Stimulated activated memory B cell treated with anti-CD40 and anti-IgM and Interleukin-4, amounts not matched to agents 10 μg/mL and 1 μg/mL and 100 μg/mL, for 72 hours (primary cell): Measurements from ENCODE around the gene LMO1.

Experiments used
- ATAC-seq: fragments of 150-1000 bp; cut with Tn5 transposase; 2 replicates; pipeline ENCODE4 v1.10.0; 2021
- H3K27ac Mint-ChIP-seq: one replicate; pipeline ENCODE4 v1.8.0; 2022; ENCODE audit warnings: mild to moderate bottlenecking, mixed read lengths
- H3K27me3 Mint-ChIP-seq: one replicate; pipeline ENCODE4 v1.8.0; 2022; ENCODE audit warnings: mixed read lengths
- H3K36me3 Mint-ChIP-seq: one replicate; pipeline ENCODE4 v1.8.0; 2022; ENCODE audit warnings: mixed read lengths
- H3K4me1 Mint-ChIP-seq: one replicate; pipeline ENCODE4 v1.8.0; 2022; ENCODE audit warnings: mixed read lengths
- H3K4me3 Mint-ChIP-seq: one replicate; pipeline ENCODE4 v1.8.0; 2022; ENCODE audit warnings: mild to moderate bottlenecking, moderate library complexity, mixed read lengths
- H3K9me3 Mint-ChIP-seq: one replicate; pipeline ENCODE4 v1.8.0; 2022; ENCODE audit warnings: mixed read lengths

The LMO1 gene

GRCh38 chr11:8204596-8204995, 59.1 kb downstream of the LMO1 start:
- no peaks in the 10 kb centered on the region for H3K9me3 Mint-ChIP-seq
- H3K27ac Mint-ChIP-seq: no peak overlapping the region
- no peak for ATAC-seq
- H3K4me3 Mint-ChIP-seq: no peak overlapping the region
- H3K36me3 Mint-ChIP-seq: no peaks in the 10 kb centered on the region
- peaks cover 41% of the 10 kb centered on the region for H3K4me1 Mint-ChIP-seq
- H3K27me3 Mint-ChIP-seq: no peaks in the 10 kb centered on the region

GRCh38 chr11:8204025-8204424, 59.7 kb downstream of the LMO1 start:
- H3K4me3 Mint-ChIP-seq: no peak overlapping the region
- no peaks in the 10 kb centered on the region for H3K36me3 Mint-ChIP-seq
- no peaks in the 10 kb centered on the region for H3K27me3 Mint-ChIP-seq
- peaks cover 41% of the 10 kb centered on the region for H3K4me1 Mint-ChIP-seq
- no peak overlapping the region for H3K27ac Mint-ChIP-seq
- H3K9me3 Mint-ChIP-seq: no peaks in the 10 kb centered on the region
- no peak for ATAC-seq

DNA sequence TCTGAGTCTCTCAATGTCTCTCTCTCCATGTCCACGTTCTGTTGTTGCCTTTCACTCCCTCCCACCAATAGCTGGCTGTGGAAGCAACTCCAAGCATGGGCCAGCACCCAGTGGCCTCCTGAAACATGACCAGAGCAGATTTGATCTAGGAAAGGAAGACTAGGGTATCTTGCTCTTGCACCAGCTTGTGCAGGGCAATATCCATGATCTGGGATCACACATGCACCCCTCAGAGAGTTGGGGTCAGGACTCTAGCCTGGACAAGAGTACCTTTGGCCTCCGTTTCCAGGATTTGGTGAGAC, 60.3 kb downstream of the LMO1 start:
- H3K9me3 Mint-ChIP-seq: no peaks in the 10 kb centered on the region
- no peaks in the 10 kb centered on the region for H3K27me3 Mint-ChIP-seq
- no peaks in the 10 kb centered on the region for H3K36me3 Mint-ChIP-seq
- H3K4me1 Mint-ChIP-seq: peaks cover 41% of the 10 kb centered on the region
- ATAC-seq: no peak
- H3K27ac Mint-ChIP-seq: peak overlapping the region; percentile 4
- H3K4me3 Mint-ChIP-seq: no peak overlapping the region

- H3K4me1 Mint-ChIP-seq: peaks cover 41% of the 10 kb centered on the region
- no peaks in the 10 kb centered on the region for H3K36me3 Mint-ChIP-seq
- ATAC-seq: no peak
- H3K27ac Mint-ChIP-seq: peak overlapping the region; percentile 68
- no peaks in the 10 kb centered on the region for H3K27me3 Mint-ChIP-seq
- H3K4me3 Mint-ChIP-seq: no peak overlapping the region
- no peaks in the 10 kb centered on the region for H3K9me3 Mint-ChIP-seq
Measured at GRCh38 chr11:8202516-8203413, 60.9 kb downstream of the LMO1 start.

- Mint-ChIP-seq H3K4me3 (peak overlapping the region; percentile 18), H3K9me3 (no peaks in the 10 kb centered on the region), H3K27ac (peak overlapping the region; percentile 68), H3K36me3 (no peaks in the 10 kb centered on the region), H3K27me3 (no peaks in the 10 kb centered on the region), H3K4me1 (peaks cover 34% of the 10 kb centered on the region)
- peak; percentile 92 for ATAC-seq
Measured at GRCh38 chr11:8201644-8202365, 61.9 kb downstream of the LMO1 start.

DNA sequence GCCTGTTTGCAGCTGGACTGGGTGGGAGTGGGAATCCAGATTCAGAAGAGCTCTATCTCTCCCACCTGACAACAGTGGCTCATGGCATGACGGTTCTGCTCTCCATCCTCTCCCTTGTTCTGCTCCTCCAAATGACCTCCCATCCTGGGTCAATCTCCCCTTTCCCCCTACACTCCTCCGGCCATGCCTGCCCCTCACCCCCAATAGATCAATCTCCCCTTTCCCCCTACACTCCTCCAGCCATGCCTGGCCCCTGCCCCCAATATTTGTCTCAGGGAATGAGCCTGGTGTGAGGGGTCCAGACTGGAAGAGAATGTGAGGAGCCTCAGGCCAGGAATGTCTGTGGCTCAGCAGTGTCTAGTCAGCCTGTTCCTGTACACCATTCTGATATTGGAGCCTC, 64.0 kb downstream of the LMO1 start:
- H3K9me3 Mint-ChIP-seq: no peaks in the 10 kb centered on the region
- H3K36me3 Mint-ChIP-seq: no peaks in the 10 kb centered on the region
- H3K4me1 Mint-ChIP-seq: peaks cover 27% of the 10 kb centered on the region
- H3K27me3 Mint-ChIP-seq: no peaks in the 10 kb centered on the region
- no peak overlapping the region for H3K4me3 Mint-ChIP-seq
- ATAC-seq: no peak
- H3K27ac Mint-ChIP-seq: no peak overlapping the region

DNA sequence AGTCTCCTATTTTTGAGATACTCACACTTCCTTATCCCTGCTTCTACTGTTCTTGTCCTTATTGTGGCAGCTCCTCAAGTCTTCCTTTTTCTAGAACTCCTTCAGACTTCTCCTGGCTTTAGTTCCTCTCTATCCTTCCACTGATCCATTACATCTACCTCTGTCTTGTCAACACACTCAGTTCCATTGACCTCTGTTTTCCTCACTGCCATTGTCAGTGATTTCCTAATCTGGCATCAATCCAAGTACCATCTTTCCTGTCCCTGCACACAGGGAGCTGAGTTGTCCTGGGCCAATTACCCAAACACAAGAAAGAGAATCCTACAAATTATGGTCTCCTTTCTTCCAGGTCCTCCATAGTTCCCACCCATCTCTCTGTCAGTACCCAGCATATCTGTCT, 66.9 kb downstream of the LMO1 start:
- peaks cover 11% of the 10 kb centered on the region for H3K4me1 Mint-ChIP-seq
- no peak overlapping the region for H3K27ac Mint-ChIP-seq
- H3K4me3 Mint-ChIP-seq: no peak overlapping the region
- no peaks in the 10 kb centered on the region for H3K36me3 Mint-ChIP-seq
- peaks cover 6% of the 10 kb centered on the region for H3K27me3 Mint-ChIP-seq
- no peak for ATAC-seq
- no peaks in the 10 kb centered on the region for H3K9me3 Mint-ChIP-seq

- H3K27me3 Mint-ChIP-seq: peaks cover 6% of the 10 kb centered on the region
- H3K4me3 Mint-ChIP-seq: no peak overlapping the region
- H3K36me3 Mint-ChIP-seq: no peaks in the 10 kb centered on the region
- ATAC-seq: no peak
- H3K27ac Mint-ChIP-seq: no peak overlapping the region
- H3K9me3 Mint-ChIP-seq: no peaks in the 10 kb centered on the region
- peaks cover 8% of the 10 kb centered on the region for H3K4me1 Mint-ChIP-seq
Measured at GRCh38 chr11:8194956-8195355, 68.7 kb downstream of the LMO1 start.

GRCh38 chr11:8192896-8193209, 70.8 kb downstream of the LMO1 start:
- Mint-ChIP-seq H3K27me3 (peaks cover 6% of the 10 kb centered on the region), H3K4me3 (no peak overlapping the region)

GRCh38 chr11:8192016-8192895, 71.4 kb downstream of the LMO1 start:
- ATAC-seq: peak; percentile 70
- Mint-ChIP-seq H3K36me3 (no peaks in the 10 kb centered on the region), H3K4me1 (peaks cover 8% of the 10 kb centered on the region), H3K4me3 (no peak overlapping the region), H3K9me3 (no peaks in the 10 kb centered on the region), H3K27me3 (peaks cover 6% of the 10 kb centered on the region), H3K27ac (no peak overlapping the region)

More at GRCh38 chr11:8192896-8193209, 70.8 kb downstream of the LMO1 start:
- ATAC-seq: peak; percentile 53
- no peak overlapping the region for H3K27ac Mint-ChIP-seq
- H3K9me3 Mint-ChIP-seq: no peaks in the 10 kb centered on the region
- no peaks in the 10 kb centered on the region for H3K36me3 Mint-ChIP-seq
- peaks cover 8% of the 10 kb centered on the region for H3K4me1 Mint-ChIP-seq

DNA sequence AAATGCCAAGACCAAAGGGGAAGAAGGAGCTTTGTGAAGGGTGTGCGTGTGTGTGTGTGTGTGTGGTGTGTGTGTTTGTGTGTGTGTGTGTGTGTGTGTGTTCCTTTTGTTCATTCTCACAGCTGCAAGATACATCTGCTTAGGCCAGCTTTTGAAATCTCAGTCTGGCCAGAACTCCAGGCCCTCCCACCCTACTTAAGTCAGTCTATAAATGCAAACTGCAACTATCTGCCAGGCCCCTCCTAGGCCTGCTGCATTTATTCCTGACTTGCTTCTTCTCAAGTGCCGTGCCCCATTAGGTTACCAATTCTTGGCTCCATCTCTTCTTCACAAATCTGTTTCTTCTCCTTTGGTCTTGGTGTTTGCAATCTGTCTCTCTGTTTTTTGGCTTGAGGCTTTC, 73.2 kb downstream of the LMO1 start:
- Mint-ChIP-seq H3K27me3 (peaks cover 20% of the 10 kb centered on the region), H3K4me3 (no peak overlapping the region), H3K36me3 (no peaks in the 10 kb centered on the region), H3K27ac (no peak overlapping the region), H3K4me1 (peaks cover 8% of the 10 kb centered on the region), H3K9me3 (no peaks in the 10 kb centered on the region)
- ATAC-seq: no peak

DNA sequence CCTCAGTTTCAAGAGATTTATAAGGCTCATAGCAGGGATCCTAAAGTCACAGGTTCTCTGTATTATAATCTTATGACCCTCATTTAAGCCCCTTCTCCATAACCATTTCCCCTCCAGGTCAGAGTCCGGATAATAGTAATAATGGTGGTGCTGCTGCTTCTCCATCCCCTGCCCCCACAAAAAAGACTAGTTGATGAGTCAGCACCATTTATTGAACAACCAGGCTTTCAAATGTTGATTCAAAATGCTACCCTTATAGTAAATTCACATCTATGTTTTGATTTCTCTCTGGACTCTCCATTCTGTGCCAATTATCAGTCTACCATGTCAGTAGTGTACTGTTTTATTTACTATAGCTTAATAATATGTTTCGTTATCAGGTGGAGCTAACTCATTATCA, 77.2 kb downstream of the LMO1 start:
- Mint-ChIP-seq H3K36me3 (no peaks in the 10 kb centered on the region), H3K4me3 (no peak overlapping the region), H3K4me1 (no peaks in the 10 kb centered on the region), H3K27ac (no peak overlapping the region), H3K9me3 (no peaks in the 10 kb centered on the region), H3K27me3 (peaks cover 23% of the 10 kb centered on the region)
- no peak for ATAC-seq

DNA sequence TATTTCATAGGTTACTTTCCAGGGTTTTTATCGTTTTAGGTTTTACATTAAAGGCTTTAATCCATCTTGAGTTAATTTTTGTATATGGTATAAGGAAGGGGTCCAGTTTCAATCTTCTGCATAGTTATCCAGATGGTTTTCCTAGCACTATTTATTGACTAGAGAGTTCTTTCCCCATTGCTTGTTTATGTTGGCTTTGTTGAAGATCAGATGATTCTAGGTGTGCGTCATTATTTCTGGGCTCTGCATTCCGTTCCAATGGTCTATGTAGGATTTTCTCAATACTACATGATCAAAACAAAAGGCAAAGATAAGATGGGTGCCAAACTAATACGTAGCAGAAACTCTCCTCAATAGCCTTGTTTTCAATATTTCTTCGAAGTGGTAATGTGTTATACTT, 80.6 kb downstream of the LMO1 start:
- ATAC-seq: no peak
- H3K4me3 Mint-ChIP-seq: no peak overlapping the region
- H3K36me3 Mint-ChIP-seq: no peaks in the 10 kb centered on the region
- H3K27me3 Mint-ChIP-seq: peaks cover 23% of the 10 kb centered on the region
- H3K9me3 Mint-ChIP-seq: no peaks in the 10 kb centered on the region
- H3K27ac Mint-ChIP-seq: no peak overlapping the region
- H3K4me1 Mint-ChIP-seq: no peaks in the 10 kb centered on the region

- no peak overlapping the region for H3K4me3 Mint-ChIP-seq
- H3K36me3 Mint-ChIP-seq: no peaks in the 10 kb centered on the region
- no peak for ATAC-seq
- no peaks in the 10 kb centered on the region for H3K4me1 Mint-ChIP-seq
- no peak overlapping the region for H3K27ac Mint-ChIP-seq
- H3K9me3 Mint-ChIP-seq: no peaks in the 10 kb centered on the region
- peaks cover 10% of the 10 kb centered on the region for H3K27me3 Mint-ChIP-seq
Measured at GRCh38 chr11:8180469-8180868, 83.2 kb downstream of the LMO1 start.

GRCh38 chr11:8178297-8178696, 85.4 kb downstream of the LMO1 start:
- Mint-ChIP-seq H3K36me3 (no peaks in the 10 kb centered on the region), H3K27me3 (peaks cover 13% of the 10 kb centered on the region), H3K4me3 (no peak overlapping the region), H3K4me1 (no peaks in the 10 kb centered on the region), H3K9me3 (no peaks in the 10 kb centered on the region), H3K27ac (no peak overlapping the region)
- ATAC-seq: no peak
